GM12878 (cell line): ENCODE measurements around the gene CATSPER4. TPM values are rescaled to one million over a fixed set of nuclear protein-coding genes. Genes with fewer than 3 reads are reported as not detected.

ENCODE experiments used
- ATAC-seq: fragments of 200-7000 bp; cut with Tn5 transposase; 3 replicates; pipeline ENCODE4 v1.9.1; 2020; ENCODE audit warnings: mild to moderate bottlenecking, moderate library complexity
- BruUV-seq: library from RNA; stranded (reverse); fragments of 400-500 nt; replicated peaks from 2 replicates; lab custom pipeline; 2021; lab: Mats Ljungman, UMichigan
- CTCF ChIA-PET: fragments of 300-600 bp; sonication (Branson Sonifier 250); formaldehyde crosslinking; extraction: SDS; loops from one replicate; lab custom pipeline; 2021; ENCODE audit warnings: inconsistent platforms; lab: Yijun Ruan, JAX
- POLR2A ChIA-PET: fragments of 350-600 bp; formaldehyde crosslinking; extraction: SDS; loops from one replicate; lab custom pipeline; 2021; ENCODE audit warnings: inconsistent platforms; lab: Charles Lee
- RAD21 ChIA-PET: fragments of 300-600 bp; sonication (Branson Sonifier 250); formaldehyde crosslinking; loops from one replicate; lab custom pipeline; 2023; ENCODE audit warnings: antibody characterized with exemption; ENCODE audit not compliant: unreplicated experiment; lab: Charles Lee
- SMC1A ChIA-PET: fragments of 300-600 bp; sonication (Branson Sonifier 250); formaldehyde crosslinking; loops from one replicate; lab custom pipeline; 2023; ENCODE audit not compliant: unreplicated experiment, uncharacterized antibody; lab: Charles Lee
- DNase-seq: peaks from one replicate; pipeline ENCODE4 v3.0.0-alpha.2; 2011; ENCODE audit warnings: low read depth, low spot score
- FAIRE-seq: peaks from 3 replicates; lab custom pipeline; 2011; peaks lifted over from hg19 to GRCh38; lab: Jason Lieb, UNC
- H2AFZ ChIP-seq: 2 replicates; pipeline ENCODE4 v1.6.0; 2011; ENCODE audit warnings: low read depth, low read length, control low read depth; ENCODE audit not compliant: control insufficient read depth
- H3K27ac ChIP-seq: 2 replicates; pipeline ENCODE4 v1.5.1; 2011; ENCODE audit warnings: control low read depth; ENCODE audit not compliant: control insufficient read depth, insufficient read depth
- H3K27me3 ChIP-seq, 2 experiments: replicated peaks in 1 of 2; 2 replicates each; pipeline versions ENCODE4 v1.6.0 to v1.6.1; 2011; ENCODE audit warnings: low read length in 1 of 2; ENCODE audit not compliant: control insufficient read depth in 2 of 2, insufficient read depth in 2 of 2
- H3K36me3 ChIP-seq, 2 experiments: 2 replicates each; pipeline ENCODE4 v1.5.1; 2011; ENCODE audit warnings: low read length in 1 of 2; ENCODE audit not compliant: control insufficient read depth in 2 of 2, insufficient read depth in 2 of 2
- H3K4me1 ChIP-seq: 2 replicates; pipeline ENCODE4 v1.6.1; 2011; ENCODE audit warnings: mild to moderate bottlenecking, low read length, moderate library complexity, mixed read lengths; ENCODE audit not compliant: control insufficient read depth, insufficient read depth
- H3K4me2 ChIP-seq: 2 replicates; pipeline ENCODE4 v1.6.0; 2011; ENCODE audit warnings: control low read depth; ENCODE audit not compliant: control insufficient read depth, insufficient read depth
- H3K4me3 ChIP-seq: fragments of 200-600 bp; sonication (generic); 2 replicates; pipeline ENCODE4 v1.5.1; 2016
- H3K79me2 ChIP-seq: 2 replicates; pipeline ENCODE4 v1.6.0; 2011; ENCODE audit warnings: low read length; ENCODE audit not compliant: control insufficient read depth, insufficient read depth
- H3K9ac ChIP-seq: 2 replicates; pipeline ENCODE4 v1.8.0; 2011; ENCODE audit warnings: low read length, control low read depth, mixed read lengths; ENCODE audit not compliant: control insufficient read depth, insufficient read depth
- H3K9me3 ChIP-seq: replicated peaks from 3 replicates; pipeline ENCODE4 v1.5.1; 2011; ENCODE audit warnings: mild to moderate bottlenecking, low read length; ENCODE audit not compliant: control insufficient read depth, insufficient read depth
- H4K20me1 ChIP-seq: 2 replicates; pipeline ENCODE4 v1.6.0; 2011; ENCODE audit not compliant: control insufficient read depth, insufficient read depth
- ELK1 ChIP-seq: IDR thresholded peaks from 2 replicates; pipeline ENCODE4 v1.6.1; 2012; ENCODE audit warnings: low read depth, low read length, improper control_type of control experiment
- ESRRA ChIP-seq: IDR thresholded peaks from 2 replicates; pipeline ENCODE4 v1.6.1; 2012; ENCODE audit warnings: mild to moderate bottlenecking, low read length, improper control_type of control experiment
- IRF5 ChIP-seq: fragments of 450-650 bp; IDR thresholded peaks from 2 replicates; pipeline ENCODE4 v1.6.1; 2017; ENCODE audit warnings: borderline replicate concordance
- MTA3 ChIP-seq: IDR thresholded peaks from 2 replicates; pipeline ENCODE4 v1.6.1; 2012; ENCODE audit warnings: low read length, inconsistent platforms, borderline replicate concordance
- PAX8 ChIP-seq: fragments of 450-650 bp; IDR thresholded peaks from 2 replicates; pipeline ENCODE4 v1.6.1; 2017; ENCODE audit warnings: mild to moderate bottlenecking, moderate library complexity
- WGBS: methylation state at CpG from one replicate; pipeline ENCODE4 v1.1.6; 2016; ENCODE audit warnings: low lambda C conversion rate; ENCODE audit not compliant: insufficient replicate concordance, insufficient coverage; ENCODE audit errors: missing lambda C conversion rate; 5-methylcytosine and 5-hydroxymethylcytosine counted together
- in situ Hi-C: fragments of 300-500 bp; cut with MboI; formaldehyde crosslinking; loops from 9 replicates; pipeline ENCODE4 v1.14.3; 2018; ENCODE audit warnings: mixed read lengths
- intact Hi-C: fragments of 100-400 bp; cut with micrococcal nuclease; formaldehyde crosslinking; loops from one replicate; pipeline ENCODE4 v1.14.2; 2022; ENCODE audit not compliant: unreplicated experiment
- polyA plus RNA-seq, 11 experiments: library from polyadenylated mRNA; depleted of rRNA in 4 of 11; unstranded in 6 of 11; stranded (reverse) in 5 of 11; fragments of >200 nt; fragmentation: Nextera tagmentation in 4 of 11; fragmentation: Illumina TruSeq in 1 of 11; extraction: Ambion mirVana in 4 of 11; extraction: Trizol in 1 of 11; gene quantifications; 1 replicate in 1 of 11; 2 replicates in 10 of 11; pipeline versions ENCODE4 v1.2.1 to v1.2.3, GENCODE V29; 2011 to 2016; ENCODE audit warnings: inconsistent platforms in 2 of 11, missing spikeins in 2 of 11, low read depth in 1 of 11
- total RNA-seq, 4 experiments: library from RNA; depleted of rRNA in 3 of 4; stranded (reverse); fragments of >200 nt in 3 of 4; fragmentation: Illumina TruSeq in 1 of 4; extraction: Trizol in 1 of 4; gene quantifications; 2 replicates each; pipeline versions ENCODE4 v1.2.1 to v1.2.3, GENCODE V29; 2013 to 2021

CATSPER4 gene
- total and polyA plus RNA-seq, 10 of the 15 experiments (the other 5 are each of a cell fraction or from before 2014, with no cell fraction given), result 0.13 TPM; not detected in 9

- in situ Hi-C loops, result no loop called here
- FAIRE-seq (no peak), ATAC-seq (no peak), DNase-seq (no peak)
- Histone ChIP-seq H3K27me3 (no peaks in the 10 kb centered on the region), H3K27ac (no peak overlapping the region), H3K9ac (no peak overlapping the region), H3K9me3 (no peaks in the 10 kb centered on the region), H3K36me3 (no peaks in the 10 kb centered on the region; a peak in 1 of 4 replicates), H3K4me2 (peak overlapping the region; percentile 34; the same call in 1 of the 2 replicates), H3K79me2 (peaks cover 12% of the 10 kb centered on the region), H2AFZ (no peak overlapping the region), H4K20me1 (no peaks in the 10 kb centered on the region), H3K4me3 (no peak overlapping the region), H3K4me1 (peaks cover 12% of the 10 kb centered on the region)
- TF ChIP-seq IRF5 (no peak), ELK1 (no peak), ESRRA (no peak), MTA3 (no peak), PAX8 (no peak)
- 60% methylated on average over 4 of the region's 4 CpGs for WGBS
- CTCF ChIA-PET, result interaction anchor here (0.6 to 5.8 kb wide), 29 partner anchors 10 to 301 kb away, joined by 3 to 110 read pairs (median 4); partner anchors contain the start of genes CD52, CEP85, DHDDS and SH3BGRL3
- RAD21 ChIA-PET, result interaction anchor here (0.6 to 2.8 kb wide), 14 partner anchors 13 to 273 kb away, joined by 3 to 44 read pairs (median 3); partner anchors contain the start of genes CEP85, DHDDS and SH3BGRL3
- BruUV-seq, result no TSS peak
- intact Hi-C loops, result loop anchor here (1.0 to 10.0 kb wide), 3 partner anchors 65 to 226 kb away; partner anchors contain the start of gene CEP85
- POLR2A ChIA-PET, result interaction anchor here (1.3 to 2.0 kb wide), 2 partner anchors 62 to 65 kb away, joined by 4 to 11 read pairs; partner anchors contain the start of gene CEP85
- SMC1A ChIA-PET, result interaction anchor here (1.2 to 1.7 kb wide), 3 partner anchors 58 to 153 kb away, joined by 5 to 23 read pairs (median 8); partner anchors contain the start of gene CEP85
Observed at GRCh38 chr1:26169198-26169554, 21.2 kb upstream of the CATSPER4 start.
